A549 (cell line): ENCODE results near the gene NDUFAF2. TPM values are rescaled to one million over a fixed set of nuclear protein-coding genes. Genes with fewer than 3 reads are reported as not detected.

ENCODE experiments used
- ATAC-seq, 2 experiments: fragments of 200-7000 bp in 1 of 2; fragments of >200 bp in 1 of 2; cut with Nextera tagmentation in 1 of 2; cut with Tn5 transposase in 1 of 2; 3 replicates each; pipeline versions ENCODE4 v1.8.0 to v1.9.1; 2018 to 2020; ENCODE audit warnings: mild to moderate bottlenecking in 1 of 2, moderate library complexity in 1 of 2
- CTCF ChIA-PET: fragments of 300-600 bp; sonication (Branson Sonifier 250); formaldehyde crosslinking; extraction: SDS; loops from one replicate; lab custom pipeline; 2021; ENCODE audit warnings: antibody characterized with exemption, inconsistent platforms; lab: Yijun Ruan, JAX
- POLR2A ChIA-PET: fragments of 350-600 bp; formaldehyde crosslinking; extraction: SDS; loops from one replicate; lab custom pipeline; 2021; ENCODE audit warnings: antibody characterized with exemption, inconsistent platforms; lab: Yijun Ruan, JAX
- DNase-seq, 2 experiments: peaks; one replicate each; pipeline versions ENCODE4 v3.0.0 to v3.0.0-alpha.2; 2011 to 2016; ENCODE audit warnings: low read depth in 1 of 2, low spot score in 1 of 2
- FAIRE-seq: peaks from 2 replicates; lab custom pipeline; 2011; peaks lifted over from hg19 to GRCh38; lab: Jason Lieb, UNC
- H3K27ac ChIP-seq, 2 experiments: fragments of >200 bp; sonication (Bioruptor Twin); formaldehyde crosslinking; 3 replicates each; pipeline ENCODE4 v1.5.1; 2016 to 2017
- H3K4me1 ChIP-seq: fragments of >200 bp; sonication (Bioruptor Twin); formaldehyde crosslinking; 3 replicates; pipeline ENCODE4 v1.6.1; 2016
- H3K4me2 ChIP-seq: fragments of >200 bp; sonication (Bioruptor Twin); formaldehyde crosslinking; 3 replicates; pipeline ENCODE4 v1.6.1; 2016
- H3K4me3 ChIP-seq: fragments of >200 bp; sonication (Bioruptor Twin); formaldehyde crosslinking; 3 replicates; pipeline ENCODE4 v1.5.1; 2016
- H3K9me3 ChIP-seq: fragments of >200 bp; sonication (Bioruptor Twin); formaldehyde crosslinking; 3 replicates; pipeline ENCODE4 v1.6.1; 2016
- BCL3 ChIP-seq: fragments of >200 bp; sonication (Bioruptor Twin); formaldehyde crosslinking; IDR thresholded peaks from 3 replicates; pipeline ENCODE4 v1.6.1; 2016
- CHD2 ChIP-seq: fragments of 150-350 bp; IDR thresholded peaks from 2 replicates; pipeline ENCODE4 v1.6.1; 2014; ENCODE audit warnings: low read length; ENCODE audit not compliant: partially characterized antibody
- E2F6 ChIP-seq: IDR thresholded peaks from 2 replicates; pipeline ENCODE4 v1.6.1; 2012; ENCODE audit warnings: low read depth, borderline replicate concordance
- FOSB ChIP-seq: fragments of 250-450 bp; sonication (Bioruptor Pico); IDR thresholded peaks from 2 replicates; pipeline ENCODE4 v1.5.0; 2020; ENCODE audit warnings: mild to moderate bottlenecking, moderate library complexity
- FOSL2 ChIP-seq, 2 experiments: fragments of 450-650 bp in 1 of 2; fragments of >200 bp in 1 of 2; sonication (Bioruptor Twin) in 1 of 2; formaldehyde crosslinking; IDR thresholded peaks; 2 replicates each; pipeline versions ENCODE4 v1.5.0 to v1.6.1; 2016 to 2020; ENCODE audit warnings: mild to moderate bottlenecking in 1 of 2, moderate library complexity in 1 of 2
- HDAC2 ChIP-seq: fragments of 200-600 bp; sonication (generic); IDR thresholded peaks from 2 replicates; pipeline ENCODE4 v1.6.1; 2016
- HMGXB4 ChIP-seq: fragments of 250-450 bp; sonication (Bioruptor Pico); IDR thresholded peaks from 2 replicates; pipeline ENCODE4 v1.5.0; 2021; ENCODE audit warnings: mild to moderate bottlenecking, moderate library complexity, borderline replicate concordance
- HOXB13 ChIP-seq: fragments of 250-450 bp; sonication (Bioruptor Pico); IDR thresholded peaks from 2 replicates; pipeline ENCODE4 v1.5.0; 2020; ENCODE audit warnings: low read depth, mild to moderate bottlenecking, moderate library complexity
- KDM5A ChIP-seq: fragments of 200-600 bp; sonication (generic); IDR thresholded peaks from 2 replicates; pipeline ENCODE4 v1.6.1; 2016; ENCODE audit warnings: antibody characterized with exemption, mild to moderate bottlenecking
- NFE2L2 ChIP-seq: fragments of 150-350 bp; conservative IDR thresholded peaks from 2 replicates; pipeline ENCODE4 v1.6.1; 2014; ENCODE audit warnings: low read length
- NR3C1 ChIP-seq: fragments of >200 bp; sonication (Bioruptor Twin); formaldehyde crosslinking; IDR thresholded peaks from 3 replicates; pipeline ENCODE4 v1.6.1; 2017
- PBX3 ChIP-seq: IDR thresholded peaks from 2 replicates; pipeline ENCODE4 v1.6.1; 2012
- RAD21 ChIP-seq, 2 experiments: fragments of >200 bp in 1 of 2; sonication (Bioruptor Twin) in 1 of 2; formaldehyde crosslinking in 1 of 2; IDR thresholded peaks in 1 of 2; conservative IDR thresholded peaks in 1 of 2; 2 replicates in 1 of 2; 3 replicates in 1 of 2; pipeline ENCODE4 v1.6.1; 2012 to 2018; ENCODE audit warnings: inconsistent platforms in 1 of 2
- RFX5 ChIP-seq: fragments of 450-650 bp; IDR thresholded peaks from 2 replicates; pipeline ENCODE4 v1.7.1; 2014; ENCODE audit warnings: antibody characterized with exemption, mild to moderate bottlenecking, moderate library complexity
- USF2 ChIP-seq: fragments of 450-650 bp; IDR thresholded peaks from 2 replicates; pipeline ENCODE4 v1.6.1; 2014; ENCODE audit warnings: antibody characterized with exemption
- ZC3H11A ChIP-seq: fragments of 450-650 bp; IDR thresholded peaks from 2 replicates; pipeline ENCODE4 v1.6.1; 2014; ENCODE audit warnings: antibody characterized with exemption, mild to moderate bottlenecking
- ZFP36 ChIP-seq: fragments of 450-650 bp; IDR thresholded peaks from 2 replicates; pipeline ENCODE4 v1.6.1; 2014; ENCODE audit warnings: borderline replicate concordance; ENCODE audit not compliant: partially characterized antibody
- ZNF302 ChIP-seq: fragments of 250-450 bp; sonication (Bioruptor Pico); IDR thresholded peaks from 2 replicates; pipeline ENCODE4 v1.9.0; 2021; ENCODE audit warnings: inconsistent platforms, mild to moderate bottlenecking, moderate library complexity
- WGBS: methylation state at CpG from one replicate; pipeline ENCODE4 v1.1.6; 2017; ENCODE audit errors: missing lambda C conversion rate; 5-methylcytosine and 5-hydroxymethylcytosine counted together
- polyA plus RNA-seq, 4 experiments: library from polyadenylated mRNA; depleted of rRNA in 3 of 4; stranded (reverse); fragments of >200 nt; fragmentation: RNase III in 1 of 4; extraction: RNeasy Plus Mini Kit Qiagen cat#74134 plus additional on column Dnase treatment in 1 of 4; gene quantifications; 2 replicates in 3 of 4; 3 replicates in 1 of 4; pipeline ENCODE4 v1.2.3, GENCODE V29; 2011 to 2017

The NDUFAF2 gene
- polyA plus RNA-seq, 2 of the 4 experiments (the other 2 are of a cell fraction): 66.1 to 83.7 TPM

GRCh38 chr5:61098251-61098995 lies 153.4 kb downstream of the NDUFAF2 start (continued):
- no peak for TF ChIP-seq BCL3
- TF ChIP-seq HMGXB4 (CRISPR knock-in tag): no peak
- no peak for TF ChIP-seq ZNF302 (CRISPR knock-in tag)
- no peak for TF ChIP-seq NR3C1
- TF ChIP-seq USF2: no peak
- TF ChIP-seq ZC3H11A: no peak
- TF ChIP-seq, all 56 proteins: peak for 0

GRCh38 chr5:61100437-61100836 lies 155.4 kb downstream of the NDUFAF2 start:
- TF ChIP-seq ZFP36 (no peak), RAD21 (conservative IDR thresholded peaks at IDR 0.05 in 1 of 2, IDR thresholded peaks at IDR 0.05 in 1 of 2) (no peak), NFE2L2 (no peak), NR3C1 (no peak), RFX5 (no peak), KDM5A (no peak), USF2 (no peak), HDAC2 (no peak), HOXB13 (no peak), E2F6 (no peak), FOSL2 (IDR thresholded peaks at IDR 0.05) (no peak), FOSL2 (CRISPR knock-in tag; IDR thresholded peaks at IDR 0.05) (no peak), FOSB (CRISPR knock-in tag) (no peak), CHD2 (no peak), PBX3 (no peak)
- CTCF ChIA-PET: no interaction called here
- no peak overlapping the region for H3K27ac ChIP-seq
- 95% methylated on average over 4 of the region's 4 CpGs for WGBS
- no peak overlapping the region for H3K4me2 ChIP-seq
- H3K4me1 ChIP-seq: no peaks in the 10 kb centered on the region
- H3K9me3 ChIP-seq: no peaks in the 10 kb centered on the region
- H3K4me3 ChIP-seq: no peak overlapping the region
- FAIRE-seq: no peak
- no peak for DNase-seq
- no peak for ATAC-seq
- POLR2A ChIA-PET: no interaction called here
